Neural progenitor cell (in vitro differentiated cells): ENCODE measurements around the gene RCVRN. TPM values are rescaled to one million over a fixed set of nuclear protein-coding genes. Genes with fewer than 3 reads are reported as not detected.

ENCODE experiments used
- DNase-seq: peaks from one replicate; pipeline ENCODE4 v3.0.0-alpha.2; 2016; ENCODE audit warnings: low spot score
- H2AFZ ChIP-seq: fragments of 200-600 bp; sonication (generic); replicated peaks from 2 replicates; pipeline ENCODE4 v1.6.1; 2016; ENCODE audit warnings: antibody characterized with exemption
- H3F3A ChIP-seq: fragments of 200-600 bp; sonication (generic); 2 replicates; pipeline ENCODE4 v1.6.1; 2016; ENCODE audit warnings: antibody characterized with exemption, low read depth
- H3K27ac ChIP-seq: fragments of 200-600 bp; sonication (generic); 2 replicates; pipeline ENCODE4 v1.5.1; 2016; ENCODE audit warnings: mild to moderate bottlenecking
- H3K27me3 ChIP-seq: fragments of 200-600 bp; sonication (generic); 2 replicates; pipeline ENCODE4 v1.6.1; 2016; ENCODE audit warnings: mild to moderate bottlenecking, moderate library complexity
- H3K36me3 ChIP-seq: fragments of 200-600 bp; sonication (generic); 2 replicates; pipeline ENCODE4 v1.5.1; 2016
- H3K4me1 ChIP-seq: fragments of 200-600 bp; sonication (generic); 2 replicates; pipeline ENCODE4 v1.6.1; 2016; ENCODE audit warnings: mixed run types
- H3K4me2 ChIP-seq: fragments of 200-600 bp; sonication (generic); 2 replicates; pipeline ENCODE4 v1.6.1; 2016
- H3K4me3 ChIP-seq: fragments of 200-600 bp; sonication (generic); 2 replicates; pipeline ENCODE4 v1.5.1; 2016
- H3K79me2 ChIP-seq: fragments of 200-600 bp; sonication (generic); 2 replicates; pipeline ENCODE4 v1.6.1; 2016; ENCODE audit warnings: low read depth
- H3K9ac ChIP-seq: fragments of 200-600 bp; sonication (generic); 2 replicates; pipeline ENCODE4 v1.6.1; 2016
- H3K9me3 ChIP-seq: fragments of 200-600 bp; sonication (generic); 2 replicates; pipeline ENCODE4 v1.5.1; 2016; ENCODE audit warnings: low read depth
- H4K20me1 ChIP-seq: fragments of 200-600 bp; sonication (generic); 2 replicates; pipeline ENCODE4 v1.6.1; 2016; ENCODE audit warnings: low read depth
- H3K27ac Mint-ChIP-seq: 3 replicates; pipeline ENCODE4 v1.8.0; 2021; ENCODE audit warnings: mixed read lengths
- H3K27me3 Mint-ChIP-seq: 2 replicates; pipeline ENCODE4 v1.8.0; 2022; ENCODE audit warnings: low read depth, mild to moderate bottlenecking, inconsistent platforms, moderate library complexity, mixed read lengths; ENCODE audit not compliant: insufficient read depth
- H3K36me3 Mint-ChIP-seq: 3 replicates; pipeline ENCODE4 v1.8.0; 2021; ENCODE audit warnings: mixed read lengths
- H3K4me1 Mint-ChIP-seq: 3 replicates; pipeline ENCODE4 v1.8.0; 2021; ENCODE audit warnings: mixed read lengths
- H3K4me3 Mint-ChIP-seq: 3 replicates; pipeline ENCODE4 v1.8.0; 2021; ENCODE audit warnings: mild to moderate bottlenecking, moderate library complexity, mixed read lengths
- H3K9me3 Mint-ChIP-seq: 3 replicates; pipeline ENCODE4 v1.8.0; 2020; ENCODE audit warnings: mixed read lengths
- CTCF ChIP-seq: fragments of 200-600 bp; sonication (generic); IDR thresholded peaks from 2 replicates; pipeline ENCODE4 v1.5.1; 2017; ENCODE audit warnings: antibody characterized with exemption, mild to moderate bottlenecking
- EZH2 ChIP-seq: fragments of 200-600 bp; sonication (generic); IDR thresholded peaks from 2 replicates; pipeline ENCODE4 v1.6.1; 2017; ENCODE audit warnings: antibody characterized with exemption, mild to moderate bottlenecking, moderate library complexity
- EZH2phosphoT487 ChIP-seq: fragments of 200-600 bp; sonication (generic); IDR thresholded peaks from 2 replicates; pipeline ENCODE4 v1.6.1; 2017; ENCODE audit warnings: antibody characterized with exemption
- total RNA-seq: library from RNA; depleted of rRNA; stranded (reverse); fragments of >200 nt; gene quantifications from 2 replicates; pipeline ENCODE4 v1.2.3, GENCODE V29; 2015; ENCODE audit warnings: low replicate concordance

Gene RCVRN
- total RNA-seq, 1 donor from 2014 or later = not detected

GRCh38 chr17:9894231-9894630, 10.8 kb downstream of the RCVRN start:
- TF ChIP-seq CTCF = no peak
- no peak for TF ChIP-seq EZH2
- TF ChIP-seq EZH2phosphoT487 = no peak
- Histone ChIP-seq H4K20me1 (no peaks in the 10 kb centered on the region), H3K4me1 (peaks cover 9% of the 10 kb centered on the region), H3K9me3 (no peaks in the 10 kb centered on the region), H3K79me2 (no peaks in the 10 kb centered on the region), H3K4me3 (no peak overlapping the region), H3K36me3 (no peaks in the 10 kb centered on the region), H3K27me3 (peaks cover 3% of the 10 kb centered on the region), H3F3A (no peaks in the 10 kb centered on the region), H3K27ac (no peak overlapping the region), H3K4me2 (no peak overlapping the region), H2AFZ (no peak overlapping the region), H3K9ac (no peak overlapping the region)
- Mint-ChIP-seq H3K27ac (peak overlapping the region; percentile 5), H3K27me3 (peaks cover 12% of the 10 kb centered on the region), H3K36me3 (no peaks in the 10 kb centered on the region), H3K4me3 (no peak overlapping the region), H3K9me3 (peaks cover under 1% of the 10 kb centered on the region), H3K4me1 (peaks cover 26% of the 10 kb centered on the region)
- no peak for DNase-seq

GRCh38 chr17:9893411-9894012, 11.6 kb downstream of the RCVRN start:
- Mint-ChIP-seq H3K27me3 (peaks cover 12% of the 10 kb centered on the region), H3K4me3 (no peak overlapping the region), H3K27ac (no peak overlapping the region), H3K36me3 (no peaks in the 10 kb centered on the region), H3K9me3 (no peaks in the 10 kb centered on the region), H3K4me1 (peaks cover 20% of the 10 kb centered on the region)
- DNase-seq = no peak
- Histone ChIP-seq H3K4me1 (peaks cover 9% of the 10 kb centered on the region), H3K9me3 (no peaks in the 10 kb centered on the region), H3K36me3 (no peaks in the 10 kb centered on the region), H3K4me3 (no peak overlapping the region), H2AFZ (no peak overlapping the region), H3K4me2 (no peak overlapping the region), H3F3A (no peaks in the 10 kb centered on the region), H4K20me1 (no peaks in the 10 kb centered on the region), H3K79me2 (no peaks in the 10 kb centered on the region), H3K27ac (no peak overlapping the region), H3K9ac (no peak overlapping the region), H3K27me3 (peaks cover 3% of the 10 kb centered on the region)
- TF ChIP-seq EZH2 = no peak
- no peak for TF ChIP-seq EZH2phosphoT487
- no peak for TF ChIP-seq CTCF

GRCh38 chr17:9890124-9890523, 14.9 kb downstream of the RCVRN start:
- Histone ChIP-seq H3K4me2 (no peak overlapping the region), H3K9me3 (no peaks in the 10 kb centered on the region), H3K4me1 (no peaks in the 10 kb centered on the region)

More at GRCh38 chr17:9890124-9890523, 14.9 kb downstream of the RCVRN start:
- H3K4me3 ChIP-seq = no peak overlapping the region
- no peaks in the 10 kb centered on the region for H4K20me1 ChIP-seq
- H3K79me2 ChIP-seq = no peaks in the 10 kb centered on the region
- H3K36me3 ChIP-seq = no peaks in the 10 kb centered on the region
- no peaks in the 10 kb centered on the region for H3F3A ChIP-seq
- H3K4me3 Mint-ChIP-seq = no peak overlapping the region
- peaks cover 4% of the 10 kb centered on the region for H3K27me3 Mint-ChIP-seq
- no peak overlapping the region for H3K27ac ChIP-seq
- no peaks in the 10 kb centered on the region for H3K9me3 Mint-ChIP-seq
- no peak for TF ChIP-seq EZH2phosphoT487
- TF ChIP-seq CTCF = peak; percentile 81
- no peak for TF ChIP-seq EZH2
- H3K27me3 ChIP-seq = no peaks in the 10 kb centered on the region
- no peak overlapping the region for H2AFZ ChIP-seq
- peaks cover 3% of the 10 kb centered on the region for H3K4me1 Mint-ChIP-seq
- DNase-seq = peak; percentile 75
- H3K9ac ChIP-seq = no peak overlapping the region
- H3K36me3 Mint-ChIP-seq = no peaks in the 10 kb centered on the region
- H3K27ac Mint-ChIP-seq = peak overlapping the region; percentile 4
